Naive B cell (primary cell): ENCODE measurements around the gene WDR72. TPM values are rescaled to one million over a fixed set of nuclear protein-coding genes. Genes with fewer than 3 reads are reported as not detected.
"Not testable (repeated sequence)": the region's sequence is repeated elsewhere in the genome, so short reads cannot be mapped to it uniquely, and the experiment has no call there.

Experiments used
- ATAC-seq, 2 donors: fragments of 150-1000 bp; cut with Tn5 transposase; 2 replicates each; pipeline ENCODE4 v1.10.0; 2021; ENCODE audit warnings: low read depth in 2 of 2, mild to moderate bottlenecking in 2 of 2, moderate library complexity in 2 of 2
- DNase-seq: peaks from one replicate; pipeline ENCODE4 v3.0.0; 2022
- H3K27ac Mint-ChIP-seq, 6 donors: one replicate each; pipeline ENCODE4 v1.8.0; 2020 to 2022; ENCODE audit warnings: mild to moderate bottlenecking in 6 of 6, mixed read lengths in 6 of 6, moderate library complexity in 5 of 6, inconsistent platforms in 2 of 6
- H3K27me3 Mint-ChIP-seq, 3 donors: one replicate each; pipeline ENCODE4 v1.8.0; 2021 to 2022; ENCODE audit warnings: mixed read lengths in 3 of 3, mild to moderate bottlenecking in 1 of 3
- H3K36me3 Mint-ChIP-seq, 2 donors: one replicate each; pipeline ENCODE4 v1.8.0; 2020 to 2022; ENCODE audit warnings: mixed read lengths in 2 of 2, inconsistent platforms in 1 of 2, mild to moderate bottlenecking in 1 of 2
- H3K4me1 Mint-ChIP-seq, 3 donors: one replicate each; pipeline ENCODE4 v1.8.0; 2020 to 2022; ENCODE audit warnings: mixed read lengths in 3 of 3, inconsistent platforms in 1 of 3, mild to moderate bottlenecking in 1 of 3, moderate library complexity in 1 of 3
- H3K4me3 Mint-ChIP-seq, 8 donors: one replicate each; pipeline ENCODE4 v1.8.0; 2020 to 2022; ENCODE audit warnings: mild to moderate bottlenecking in 8 of 8, mixed read lengths in 8 of 8, moderate library complexity in 8 of 8, inconsistent platforms in 2 of 8
- H3K9me3 Mint-ChIP-seq, 7 donors: one replicate each; pipeline ENCODE4 v1.8.0; 2020 to 2022; ENCODE audit warnings: mixed read lengths in 7 of 7, mild to moderate bottlenecking in 5 of 7, inconsistent platforms in 2 of 7, moderate library complexity in 1 of 7
- polyA plus RNA-seq, 6 donors: library from polyadenylated mRNA; unstranded; fragments of 300-500 nt; fragmentation: Illumina TruSeq; gene quantifications; one replicate each; pipeline ENCODE4 v1.2.3, GENCODE V29; 2021; ENCODE audit warnings: low read depth in 6 of 6

Gene WDR72
- polyA plus RNA-seq, 6 donors from 2014 or later = not detected

GRCh38 chr15:53565721-53566120, 193.7 kb downstream of the WDR72 start:
- Mint-ChIP-seq H3K4me3 (no peak overlapping the region), H3K4me1 (no peaks in the 10 kb centered on the region), H3K9me3 (peaks cover 0 to 2% (median 0%) of the 10 kb centered on the region in 7 donors), H3K36me3 (no peaks in the 10 kb centered on the region), H3K27ac (no peak overlapping the region), H3K27me3 (peaks cover 0 to 7% (median 3%) of the 10 kb centered on the region in 3 donors)
- ATAC-seq (no peak), DNase-seq (no peak)

GRCh38 chr15:53564647-53565046, 194.8 kb downstream of the WDR72 start:
- H3K9me3 Mint-ChIP-seq = no peaks in the 10 kb centered on the region
- no peak overlapping the region for H3K27ac Mint-ChIP-seq
- DNase-seq (no peak), ATAC-seq (no peak)
- H3K27me3 Mint-ChIP-seq = peaks cover 0 to 7% (median 3%) of the 10 kb centered on the region in 3 donors
- H3K4me3 Mint-ChIP-seq = no peak overlapping the region
- H3K4me1 Mint-ChIP-seq = no peaks in the 10 kb centered on the region
- H3K36me3 Mint-ChIP-seq = no peaks in the 10 kb centered on the region

GRCh38 chr15:53563627-53564026, 195.8 kb downstream of the WDR72 start:
- DNase-seq (no peak), ATAC-seq (no peak)
- Mint-ChIP-seq H3K27me3 (peaks cover 0 to 7% (median 3%) of the 10 kb centered on the region in 3 donors), H3K27ac (no peak overlapping the region), H3K4me3 (no peak overlapping the region), H3K4me1 (no peaks in the 10 kb centered on the region), H3K36me3 (no peaks in the 10 kb centered on the region), H3K9me3 (no peaks in the 10 kb centered on the region)

- no peak for ATAC-seq
- H3K36me3 Mint-ChIP-seq = no peaks in the 10 kb centered on the region
- H3K4me3 Mint-ChIP-seq = no peak overlapping the region
- DNase-seq = no peak
- no peaks in the 10 kb centered on the region for H3K4me1 Mint-ChIP-seq
- peaks cover 0 to 9% (median 8%) of the 10 kb centered on the region in 3 donors for H3K27me3 Mint-ChIP-seq
- H3K9me3 Mint-ChIP-seq = peaks cover 0 to 4% (median 0%) of the 10 kb centered on the region in 7 donors
- no peak overlapping the region for H3K27ac Mint-ChIP-seq
These were observed 199.8 kb downstream of the WDR72 start for GRCh38 chr15:53559364-53560277.

GRCh38 chr15:53558384-53558783, 201.1 kb downstream of the WDR72 start:
- no peak for DNase-seq
- peaks cover 0 to 6% (median 0%) of the 10 kb centered on the region in 7 donors for H3K9me3 Mint-ChIP-seq
- no peak overlapping the region for H3K27ac Mint-ChIP-seq
- no peak for ATAC-seq
- H3K36me3 Mint-ChIP-seq = no peaks in the 10 kb centered on the region
- H3K4me1 Mint-ChIP-seq = no peaks in the 10 kb centered on the region
- peaks cover 5 to 14% (median 10%) of the 10 kb centered on the region in 3 donors for H3K27me3 Mint-ChIP-seq
- no peak overlapping the region for H3K4me3 Mint-ChIP-seq

DNA sequence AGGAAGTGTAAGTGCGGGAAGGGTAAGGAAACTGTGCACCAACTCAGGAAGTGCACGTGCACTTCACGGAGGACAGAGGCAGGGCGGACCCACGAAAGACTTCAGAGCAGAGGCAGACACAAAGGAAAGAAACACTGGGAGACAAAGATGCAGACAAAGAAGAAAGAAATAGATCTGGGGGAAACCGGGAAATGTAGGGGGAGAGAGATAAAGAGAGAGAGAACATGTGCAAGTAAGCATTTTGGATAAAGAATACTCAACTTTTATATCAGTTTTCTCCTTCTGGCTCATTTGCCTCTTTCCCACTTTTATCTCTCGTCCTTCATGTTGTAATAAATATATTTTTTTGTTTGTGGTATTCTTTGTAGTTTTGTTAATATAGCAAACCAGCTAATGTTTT, 204.2 kb downstream of the WDR72 start:
- Mint-ChIP-seq H3K4me1 (no peaks in the 10 kb centered on the region), H3K27me3 (peaks cover 5 to 14% (median 10%) of the 10 kb centered on the region in 3 donors), H3K4me3 (peak overlapping the region in 1 of 8 donors; percentile 5), H3K9me3 (peaks cover 0 to 6% (median 0%) of the 10 kb centered on the region in 7 donors), H3K36me3 (no peaks in the 10 kb centered on the region), H3K27ac (no peak overlapping the region)
- DNase-seq = no peak
- no peak for ATAC-seq

- Mint-ChIP-seq H3K27me3 (peaks cover 4 to 7% (median 5%) of the 10 kb centered on the region in 3 donors), H3K36me3 (no peaks in the 10 kb centered on the region), H3K9me3 (peaks cover 0 to 3% (median 0%) of the 10 kb centered on the region in 7 donors), H3K27ac (peak overlapping the region in 1 of 6 donors; percentile 20), H3K4me3 (no peak overlapping the region), H3K4me1 (no peaks in the 10 kb centered on the region)
- DNase-seq = no peak
- peak in 1 of 2 donors; percentile 32 for ATAC-seq
These were observed 209.7 kb downstream of the WDR72 start for GRCh38 chr15:53549697-53550305.

GRCh38 chr15:53548236-53548635, 211.2 kb downstream of the WDR72 start:
- Mint-ChIP-seq H3K4me3 (no peak overlapping the region), H3K27ac (no peak overlapping the region), H3K4me1 (no peaks in the 10 kb centered on the region), H3K36me3 (no peaks in the 10 kb centered on the region), H3K9me3 (peaks cover 0 to 4% (median 0%) of the 10 kb centered on the region in 7 donors), H3K27me3 (no peaks in the 10 kb centered on the region)
- ATAC-seq (no peak), DNase-seq (no peak)

- H3K27me3 Mint-ChIP-seq, H3K9me3 Mint-ChIP-seq, H3K4me3 Mint-ChIP-seq, H3K4me1 Mint-ChIP-seq, H3K36me3 Mint-ChIP-seq, ATAC-seq, DNase-seq: not testable (repeated sequence)
- H3K27ac Mint-ChIP-seq = peak overlapping the region in 1 of 6 donors; percentile 61
These were observed 218.7 kb downstream of the WDR72 start for GRCh38 chr15:53540626-53541300.

DNA sequence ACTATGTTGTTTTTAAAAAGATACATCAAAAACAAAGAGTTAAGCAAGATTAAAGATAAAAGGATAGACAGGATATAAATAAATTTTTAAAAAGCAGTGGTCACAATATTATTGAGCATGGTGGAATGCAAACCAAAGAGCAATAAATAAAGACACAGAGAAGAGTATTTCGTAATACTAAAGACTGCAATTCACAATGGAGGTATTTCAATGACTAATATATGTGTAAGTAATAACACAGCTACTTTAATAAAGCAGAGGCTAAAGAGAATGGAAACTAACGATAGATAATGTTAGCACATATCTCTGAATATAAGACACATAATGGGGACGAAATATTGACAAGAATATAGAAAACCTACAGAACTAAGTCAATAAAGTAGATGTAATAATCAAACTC, 219.6 kb downstream of the WDR72 start:
- Mint-ChIP-seq H3K36me3 (no peaks in the 10 kb centered on the region), H3K4me3 (no peak overlapping the region), H3K27ac (no peak overlapping the region), H3K9me3 (peaks cover 0 to 8% (median 5%) of the 10 kb centered on the region in 7 donors), H3K4me1 (peaks cover 0 to 7% (median 4%) of the 10 kb centered on the region in 3 donors), H3K27me3 (peaks cover 0 to 7% (median 0%) of the 10 kb centered on the region in 3 donors)
- no peak for DNase-seq
- no peak for ATAC-seq

DNA sequence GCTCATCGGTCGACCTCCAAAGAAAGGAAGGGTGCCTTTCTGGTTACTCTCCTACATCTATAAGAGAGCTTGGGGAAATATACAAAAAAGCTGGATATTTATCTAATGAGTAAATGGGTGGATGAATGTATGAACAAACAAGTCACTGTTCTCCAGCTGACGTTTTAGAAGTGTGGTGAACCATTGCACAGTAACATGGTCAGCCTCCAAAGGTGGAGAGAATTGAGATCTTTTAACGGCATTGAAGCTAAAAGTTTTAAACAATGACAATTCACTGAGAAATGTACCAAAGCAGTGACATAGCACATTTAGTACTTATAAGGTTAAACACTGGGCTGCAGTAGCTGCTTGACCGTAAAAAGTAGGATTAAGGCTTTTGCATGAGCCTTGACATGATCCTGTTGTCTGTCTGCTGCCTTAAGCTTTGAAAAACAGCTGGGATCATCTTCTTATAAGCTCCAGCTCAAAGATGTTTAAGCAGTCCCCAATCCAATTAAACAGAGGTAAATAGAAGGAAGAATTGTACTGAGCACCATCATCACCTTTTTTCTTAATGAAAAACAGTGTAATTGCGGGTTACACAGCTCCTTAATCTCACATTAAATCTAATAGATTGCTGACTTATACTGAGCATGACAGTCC, 222.9 kb downstream of the WDR72 start:
- Mint-ChIP-seq H3K4me1 (peaks cover 0 to 7% (median 4%) of the 10 kb centered on the region in 3 donors), H3K27ac (no peak overlapping the region)
- no peak for ATAC-seq

GRCh38 chr15:53535886-53536285, 223.6 kb downstream of the WDR72 start:
- peaks cover 0 to 7% (median 4%) of the 10 kb centered on the region in 3 donors for H3K4me1 Mint-ChIP-seq
- peak overlapping the region in 1 of 8 donors; percentile 16 for H3K4me3 Mint-ChIP-seq
- peaks cover 0 to 7% (median 0%) of the 10 kb centered on the region in 3 donors for H3K27me3 Mint-ChIP-seq
- peak overlapping the region in 1 of 6 donors; percentile 51 for H3K27ac Mint-ChIP-seq
- DNase-seq = no peak
- H3K36me3 Mint-ChIP-seq = no peaks in the 10 kb centered on the region
- peaks cover 0 to 6% (median 3%) of the 10 kb centered on the region in 7 donors for H3K9me3 Mint-ChIP-seq
- no peak for ATAC-seq

More for the DNA sequence above, 222.9 kb downstream of the WDR72 start:
- no peaks in the 10 kb centered on the region for H3K36me3 Mint-ChIP-seq
- H3K4me3 Mint-ChIP-seq = no peak overlapping the region
- H3K9me3 Mint-ChIP-seq = peaks cover 0 to 6% (median 4%) of the 10 kb centered on the region in 7 donors
- DNase-seq = no peak
- H3K27me3 Mint-ChIP-seq = peaks cover 0 to 7% (median 0%) of the 10 kb centered on the region in 3 donors
